H9 (cell line): ENCODE data around the gene DAPK1. TPM values are rescaled to one million over a fixed set of nuclear protein-coding genes. Genes with fewer than 3 reads are reported as not detected.

Experiments
- DNase-seq: peaks from one replicate; pipeline ENCODE4 v3.0.0-alpha.2; 2017
- H2AFZ ChIP-seq: one replicate; pipeline ENCODE4 v1.6.1; 2013; ENCODE audit warnings: mild to moderate bottlenecking, low read length, control low read depth, moderate library complexity
- H2AK5ac ChIP-seq: 2 replicates; pipeline ENCODE4 v1.6.1; 2013; ENCODE audit warnings: low read length, control low read depth, mixed read lengths; ENCODE audit not compliant: insufficient read length
- H2BK120ac ChIP-seq: one replicate; pipeline ENCODE4 v1.6.1; 2013; ENCODE audit warnings: low read depth, mild to moderate bottlenecking, low read length, control low read depth, inconsistent platforms; ENCODE audit not compliant: poor library complexity, severe bottlenecking
- H2BK12ac ChIP-seq: 2 replicates; pipeline ENCODE4 v1.6.1; 2013; ENCODE audit warnings: low read length, control low read depth, mixed read lengths, low read depth; ENCODE audit not compliant: insufficient read length
- H2BK15ac ChIP-seq: 2 replicates; pipeline ENCODE4 v1.6.1; 2013; ENCODE audit warnings: low read depth, low read length, control low read depth
- H2BK20ac ChIP-seq: one replicate; pipeline ENCODE4 v1.6.1; 2013; ENCODE audit warnings: low read depth, mild to moderate bottlenecking, low read length, control low read depth, inconsistent platforms; ENCODE audit not compliant: poor library complexity, severe bottlenecking
- H2BK5ac ChIP-seq: 2 replicates; pipeline ENCODE4 v1.6.1; 2013; ENCODE audit warnings: low read length, control low read depth, mixed read lengths; ENCODE audit not compliant: insufficient read length
- H3K14ac ChIP-seq: 2 replicates; pipeline ENCODE4 v1.6.1; 2013; ENCODE audit warnings: low read length, control low read depth; ENCODE audit not compliant: insufficient read depth
- H3K18ac ChIP-seq: 2 replicates; pipeline ENCODE4 v1.6.1; 2013; ENCODE audit warnings: low read depth, mild to moderate bottlenecking, mixed read lengths, low read length, control low read depth; ENCODE audit not compliant: insufficient read length
- H3K23ac ChIP-seq: 2 replicates; pipeline ENCODE4 v1.6.1; 2013; ENCODE audit warnings: low read length, control low read depth, mixed read lengths, low read depth; ENCODE audit not compliant: insufficient read length
- H3K23me2 ChIP-seq: 2 replicates; pipeline ENCODE4 v1.6.1; 2013; ENCODE audit warnings: low read depth, mild to moderate bottlenecking, mixed read lengths, low read length, control low read depth; ENCODE audit not compliant: insufficient read length, poor library complexity, severe bottlenecking
- H3K27ac ChIP-seq: 2 replicates; pipeline ENCODE4 v1.5.1; 2013; ENCODE audit warnings: low read length, control low read depth, mixed read lengths, low read depth; ENCODE audit not compliant: insufficient read length
- H3K27me3 ChIP-seq: 2 replicates; pipeline ENCODE4 v1.6.1; 2013; ENCODE audit warnings: low read length, control low read depth, inconsistent platforms; ENCODE audit not compliant: insufficient read depth
- H3K4ac ChIP-seq: 2 replicates; pipeline ENCODE4 v1.6.1; 2013; ENCODE audit warnings: low read depth, mild to moderate bottlenecking, control low read depth, inconsistent platforms, low read length, moderate library complexity
- H3K4me1 ChIP-seq: 2 replicates; pipeline ENCODE4 v1.6.1; 2013; ENCODE audit warnings: low read length, control low read depth, inconsistent platforms; ENCODE audit not compliant: insufficient read depth
- H3K4me2 ChIP-seq: 2 replicates; pipeline ENCODE4 v1.6.1; 2013; ENCODE audit warnings: low read length, control low read depth, mixed read lengths; ENCODE audit not compliant: insufficient read length, insufficient read depth
- H3K56ac ChIP-seq: 2 replicates; pipeline ENCODE4 v1.6.1; 2013; ENCODE audit warnings: low read depth, mild to moderate bottlenecking, mixed read lengths, low read length, control low read depth; ENCODE audit not compliant: insufficient read length
- H3K79me1 ChIP-seq: 2 replicates; pipeline ENCODE4 v1.6.1; 2013; ENCODE audit warnings: low read depth, mild to moderate bottlenecking, moderate library complexity, low read length, control low read depth, inconsistent platforms; ENCODE audit not compliant: insufficient read depth, poor library complexity, severe bottlenecking
- H3K79me2 ChIP-seq: 2 replicates; pipeline ENCODE4 v1.6.1; 2013; ENCODE audit warnings: low read length, control low read depth, inconsistent platforms; ENCODE audit not compliant: insufficient read depth
- H3K9ac ChIP-seq: 2 replicates; pipeline ENCODE4 v1.6.1; 2013; ENCODE audit warnings: low read length, control low read depth, mixed read lengths; ENCODE audit not compliant: insufficient read length; ENCODE audit errors: extremely low read depth
- H3K9me3 ChIP-seq: one replicate; pipeline ENCODE4 v1.6.1; 2013; ENCODE audit warnings: low read depth, low read length, inconsistent platforms; ENCODE audit not compliant: control insufficient read depth
- H3T11ph ChIP-seq: one replicate; pipeline ENCODE4 v1.6.1; 2013; ENCODE audit warnings: mild to moderate bottlenecking, low read length, control low read depth, inconsistent platforms
- H4K20me1 ChIP-seq: one replicate; pipeline ENCODE4 v1.6.1; 2013; ENCODE audit not compliant: control insufficient read depth, insufficient read length, insufficient read depth
- H4K5ac ChIP-seq: 2 replicates; pipeline ENCODE4 v1.6.1; 2013; ENCODE audit warnings: low read depth, mild to moderate bottlenecking, mixed read lengths, low read length, control low read depth; ENCODE audit not compliant: insufficient read length
- H4K8ac ChIP-seq: replicated peaks from 2 replicates; pipeline ENCODE4 v1.6.1; 2013; ENCODE audit warnings: low read length, control low read depth, mixed read lengths, low read depth; ENCODE audit not compliant: insufficient read length
- H4K91ac ChIP-seq: 2 replicates; pipeline ENCODE4 v1.6.1; 2013; ENCODE audit warnings: low read depth, mild to moderate bottlenecking, moderate library complexity, mixed read lengths, low read length, control low read depth; ENCODE audit not compliant: insufficient read length
- H3K27ac Mint-ChIP-seq, 3 experiments: 2 replicates in 2 of 3; 3 replicates in 1 of 3; pipeline ENCODE4 v1.8.0; 2020 to 2021; ENCODE audit warnings: mixed read lengths in 3 of 3, mild to moderate bottlenecking in 1 of 3, moderate library complexity in 1 of 3
- H3K27me3 Mint-ChIP-seq: 2 replicates; pipeline ENCODE4 v1.8.0; 2021; ENCODE audit warnings: low read depth, mild to moderate bottlenecking, moderate library complexity, mixed read lengths
- H3K36me3 Mint-ChIP-seq, 3 experiments: 2 replicates in 2 of 3; 3 replicates in 1 of 3; pipeline ENCODE4 v1.8.0; 2020 to 2021; ENCODE audit warnings: low read depth in 3 of 3, mixed read lengths in 3 of 3; ENCODE audit not compliant: insufficient read depth in 1 of 3
- H3K4me1 Mint-ChIP-seq, 2 experiments: 2 replicates each; pipeline ENCODE4 v1.8.0; 2020; ENCODE audit warnings: mixed read lengths in 2 of 2
- H3K4me3 Mint-ChIP-seq, 2 experiments: 2 replicates in 1 of 2; 3 replicates in 1 of 2; pipeline ENCODE4 v1.8.0; 2020 to 2021; ENCODE audit warnings: mild to moderate bottlenecking in 2 of 2, mixed read lengths in 2 of 2, moderate library complexity in 1 of 2
- H3K9me3 Mint-ChIP-seq, 2 experiments: 2 replicates in 1 of 2; 3 replicates in 1 of 2; pipeline ENCODE4 v1.8.0; 2020; ENCODE audit warnings: mild to moderate bottlenecking in 2 of 2, mixed read lengths in 2 of 2, moderate library complexity in 1 of 2
- WGBS: extraction: QIAGEN DNeasy Blood & Tissue Kit; methylation state at CpG from one replicate; pipeline ENCODE4 v1.1.7; 2013; ENCODE audit warnings: missing lambda C conversion rate, low lambda C conversion rate, mixed read lengths; ENCODE audit not compliant: insufficient read length; ENCODE audit errors: extremely low coverage; 5-methylcytosine and 5-hydroxymethylcytosine counted together
- total RNA-seq: library from RNA; stranded (reverse); gene quantifications from 2 replicates; pipeline ENCODE4 v1.2.1, GENCODE V29; 2021
- TF ChIP-seq, protein P1 (sequence below): fragments of 200-600 bp; sonication (generic); conservative IDR thresholded peaks from 3 replicates; pipeline ENCODE4 v1.8.0; 2021; ENCODE audit warnings: antibody characterized with exemption, mild to moderate bottlenecking

Gene DAPK1
- total RNA-seq, 1 experiment from 2014 or later, result 79.4 TPM

DNA sequence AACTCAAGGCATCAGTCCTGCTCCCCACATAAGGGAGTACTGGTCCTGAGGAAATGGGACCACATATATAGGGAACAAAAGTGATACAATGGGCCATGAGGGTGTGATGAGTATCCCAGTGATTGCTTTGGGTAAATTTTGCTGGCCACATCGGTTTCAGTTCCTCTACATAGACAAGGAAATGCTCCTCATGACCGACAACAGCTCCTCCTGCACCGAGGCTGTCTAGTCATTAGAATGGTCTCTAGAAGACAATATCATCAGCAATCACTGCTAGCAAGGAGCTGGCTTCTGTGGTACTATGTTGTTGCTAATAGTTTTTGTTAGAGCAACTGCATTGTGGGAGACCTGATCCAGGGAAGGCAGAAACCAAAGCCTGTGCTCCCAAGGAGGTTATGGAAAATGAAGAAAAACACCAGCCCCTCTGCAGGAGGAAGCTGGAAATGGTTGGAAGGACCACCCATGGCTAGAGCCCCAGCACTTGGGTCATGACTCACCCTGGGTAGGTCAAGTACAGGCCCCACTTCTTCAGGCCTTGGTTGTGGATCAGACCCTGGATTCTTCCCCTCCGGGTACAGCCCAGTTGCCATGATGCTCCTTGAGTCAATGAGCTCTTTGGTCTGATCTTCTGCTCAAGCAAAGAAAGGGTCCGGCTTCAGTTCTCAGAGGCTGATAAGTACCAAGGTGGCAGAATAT lies 224.9 kb downstream of the DAPK1 start:
- Mint-ChIP-seq H3K36me3 (no peaks in the 10 kb centered on the region), H3K4me1 (peaks cover 2 to 8% of the 10 kb centered on the region in 2 experiments; a peak in 2 of 4 replicates), H3K9me3 (no peaks in the 10 kb centered on the region), H3K27me3 (peaks cover 41% of the 10 kb centered on the region), H3K27ac (no peak overlapping the region; a peak in 1 of 7 replicates), H3K4me3 (no peak overlapping the region)
- Histone ChIP-seq H4K8ac (no peak overlapping the region), H2AK5ac (no peak overlapping the region), H3K18ac (no peak overlapping the region), H4K20me1 (no peaks in the 10 kb centered on the region), H2BK15ac (no peak overlapping the region), H3K23me2 (peaks cover 4% of the 10 kb centered on the region), H2BK12ac (no peak overlapping the region), H4K5ac (no peak overlapping the region), H3K79me1 (no peaks in the 10 kb centered on the region), H2AFZ (no peak overlapping the region), H3K4me1 (no peaks in the 10 kb centered on the region), H3K9ac (no peak overlapping the region), H3K79me2 (no peaks in the 10 kb centered on the region), H3K4ac (no peak overlapping the region), H3K27ac (no peak overlapping the region), H2BK5ac (no peak overlapping the region), H3K9me3 (no peaks in the 10 kb centered on the region), H2BK20ac (no peak overlapping the region), H3K23ac (no peak overlapping the region), H3T11ph (no peak overlapping the region), H3K4me2 (no peak overlapping the region), H3K27me3 (no peaks in the 10 kb centered on the region), H3K56ac (no peak overlapping the region), H2BK120ac (no peak overlapping the region), H3K14ac (no peak overlapping the region), H4K91ac (no peak overlapping the region)
- no CpG with 5 or more reads among the region's 5 CpGs for WGBS
- DNase-seq, result no peak
- TF ChIP-seq, protein P1, sequence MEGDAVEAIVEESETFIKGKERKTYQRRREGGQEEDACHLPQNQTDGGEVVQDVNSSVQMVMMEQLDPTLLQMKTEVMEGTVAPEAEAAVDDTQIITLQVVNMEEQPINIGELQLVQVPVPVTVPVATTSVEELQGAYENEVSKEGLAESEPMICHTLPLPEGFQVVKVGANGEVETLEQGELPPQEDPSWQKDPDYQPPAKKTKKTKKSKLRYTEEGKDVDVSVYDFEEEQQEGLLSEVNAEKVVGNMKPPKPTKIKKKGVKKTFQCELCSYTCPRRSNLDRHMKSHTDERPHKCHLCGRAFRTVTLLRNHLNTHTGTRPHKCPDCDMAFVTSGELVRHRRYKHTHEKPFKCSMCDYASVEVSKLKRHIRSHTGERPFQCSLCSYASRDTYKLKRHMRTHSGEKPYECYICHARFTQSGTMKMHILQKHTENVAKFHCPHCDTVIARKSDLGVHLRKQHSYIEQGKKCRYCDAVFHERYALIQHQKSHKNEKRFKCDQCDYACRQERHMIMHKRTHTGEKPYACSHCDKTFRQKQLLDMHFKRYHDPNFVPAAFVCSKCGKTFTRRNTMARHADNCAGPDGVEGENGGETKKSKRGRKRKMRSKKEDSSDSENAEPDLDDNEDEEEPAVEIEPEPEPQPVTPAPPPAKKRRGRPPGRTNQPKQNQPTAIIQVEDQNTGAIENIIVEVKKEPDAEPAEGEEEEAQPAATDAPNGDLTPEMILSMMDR, result no peak
